NT2/D1 (cell line): ENCODE measurements around the gene HNRNPUL2.

Experiments used
- YY1 ChIP-seq: IDR thresholded peaks from 2 replicates; pipeline ENCODE4 v1.6.1; 2011; ENCODE audit not compliant: insufficient read length, insufficient read depth
- ZNF274 ChIP-seq: IDR thresholded peaks from 2 replicates; pipeline ENCODE4 v1.6.1; 2011; ENCODE audit warnings: mild to moderate bottlenecking, low read depth, low read length

- TF ChIP-seq ZNF274 (no peak), YY1 (no peak)
Measured at GRCh38 chr11:62706850-62707247, 20.4 kb downstream of the HNRNPUL2 start.
